Activated CD8-positive, alpha-beta memory T cell treated with anti-CD3 and anti-CD28 coated beads, Interleukin-2, amount 50 U/mL, for 1 hour (primary cell): ENCODE measurements around the gene HS6ST3.
"Not testable (repeated sequence)": the region's sequence is repeated elsewhere in the genome, so short reads cannot be mapped to it uniquely, and the experiment has no call there.

Experiments used
- DNase-seq: peaks from one replicate; pipeline ENCODE4 v3.0.0-alpha.2; 2020; ENCODE audit errors: extremely low read depth

Gene HS6ST3

GRCh38 chr13:96089749-96090239 lies at the start of gene HS6ST3:
HS6ST3 (plus strand) TSS chr13:96090107.
- DNase-seq: no peak

- no peak for DNase-seq
Measured at GRCh38 chr13:96041326-96042110, 48.4 kb upstream of the HS6ST3 start.

- no peak for DNase-seq
Measured at GRCh38 chr13:96044238-96044637, 45.7 kb upstream of the HS6ST3 start.

GRCh38 chr13:96046449-96047126 lies 43.3 kb upstream of the HS6ST3 start:
- not testable (repeated sequence) for DNase-seq

- DNase-seq: not testable (repeated sequence)
Measured at GRCh38 chr13:96050955-96051354, 39.0 kb upstream of the HS6ST3 start.

GRCh38 chr13:96051491-96051890 lies 38.4 kb upstream of the HS6ST3 start:
- DNase-seq: not testable (repeated sequence)

GRCh38 chr13:96051946-96052345 lies 38.0 kb upstream of the HS6ST3 start:
- not testable (repeated sequence) for DNase-seq

GRCh38 chr13:96052656-96053002 lies 37.3 kb upstream of the HS6ST3 start:
- DNase-seq: no peak

- DNase-seq: no peak
Measured at GRCh38 chr13:96053003-96053703, 36.8 kb upstream of the HS6ST3 start, which contains the start of gene UGGT2. UGGT2 (minus strand) TSS chr13:96053401; CDS start chr13:96053312, 89 bp downstream.

- no peak for DNase-seq
Measured at GRCh38 chr13:96065849-96066248, 24.1 kb upstream of the HS6ST3 start.

- no peak for DNase-seq
Measured at GRCh38 chr13:96068729-96069128, 21.2 kb upstream of the HS6ST3 start.

GRCh38 chr13:96071504-96071903 lies 18.4 kb upstream of the HS6ST3 start:
- no peak for DNase-seq

- DNase-seq: no peak
Measured at GRCh38 chr13:96072392-96072791, 17.5 kb upstream of the HS6ST3 start.

GRCh38 chr13:96075953-96076543 lies 13.9 kb upstream of the HS6ST3 start:
- DNase-seq: no peak

- no peak for DNase-seq
Measured at GRCh38 chr13:96080676-96081075, 9.2 kb upstream of the HS6ST3 start.

- no peak for DNase-seq
Measured at GRCh38 chr13:96081888-96082287, 8.0 kb upstream of the HS6ST3 start.

- no peak for DNase-seq
Measured at GRCh38 chr13:96082640-96083039, 7.3 kb upstream of the HS6ST3 start.

GRCh38 chr13:96086736-96087135 lies 3.2 kb upstream of the HS6ST3 start:
- no peak for DNase-seq

GRCh38 chr13:96089139-96089538 lies 768 bp upstream of the HS6ST3 start:
- DNase-seq: no peak

- no peak for DNase-seq
Measured at GRCh38 chr13:96090240-96091101, 564 bp downstream of the HS6ST3 start.
